ENCODE data around the gene ACVR1B.

The ACVR1B gene

GRCh38 chr12:51951199-51951842 is at the start of gene ACVR1B:
Gene ACVR1B (plus strand): TSS chr12:51951699. CDS start chr12:51951744, 45 bp downstream.
- Histone ChIP-seq H3K4me2 (ENCODE audit: insufficient read depth, low read length) (peak within 1 kb of the TSS; percentile 98), H3K9ac (ENCODE audit: low read depth, low read length) (peak within 1 kb of the TSS; percentile 96), H3K27me3 (ENCODE audit: insufficient read depth, low read length, poor library complexity) (peaks cover 23% of the 10 kb centered on the region), H2AFZ (ENCODE audit: low read depth, low read length) (peak within 1 kb of the TSS; percentile 90), H3K9me3 (ENCODE audit: insufficient read depth, low read length, severe bottlenecking) (no peaks in the 10 kb centered on the region), H3K4me1 (ENCODE audit: insufficient read depth, low read length) (peaks cover 38% of the 10 kb centered on the region), H3K4me3 (ENCODE audit: low read depth in 1 of 2, low read length in 2 of 2) (peak within 1 kb of the TSS; percentile 87 to 92), H3K27ac (ENCODE audit: low read length) (peak within 1 kb of the TSS; percentile 77), H4K20me1 (ENCODE audit: insufficient read depth, low read length) (0 out of 2 replicates have a peak, but pooled peaks cover 5% of the 10 kb centered on the region), H3K36me3 (ENCODE audit: insufficient read depth, low read length) (no peaks in the 10 kb centered on the region; the same call in 1 of the 2 replicates), H3K79me2 (ENCODE audit: insufficient read depth, low read length) (peaks cover 46% of the 10 kb centered on the region)
- DNase-seq (peak; percentile 89), ATAC-seq (ENCODE audit: insufficient read depth, low read depth) (peak; percentile 89)
- TF ChIP-seq, protein P1, sequence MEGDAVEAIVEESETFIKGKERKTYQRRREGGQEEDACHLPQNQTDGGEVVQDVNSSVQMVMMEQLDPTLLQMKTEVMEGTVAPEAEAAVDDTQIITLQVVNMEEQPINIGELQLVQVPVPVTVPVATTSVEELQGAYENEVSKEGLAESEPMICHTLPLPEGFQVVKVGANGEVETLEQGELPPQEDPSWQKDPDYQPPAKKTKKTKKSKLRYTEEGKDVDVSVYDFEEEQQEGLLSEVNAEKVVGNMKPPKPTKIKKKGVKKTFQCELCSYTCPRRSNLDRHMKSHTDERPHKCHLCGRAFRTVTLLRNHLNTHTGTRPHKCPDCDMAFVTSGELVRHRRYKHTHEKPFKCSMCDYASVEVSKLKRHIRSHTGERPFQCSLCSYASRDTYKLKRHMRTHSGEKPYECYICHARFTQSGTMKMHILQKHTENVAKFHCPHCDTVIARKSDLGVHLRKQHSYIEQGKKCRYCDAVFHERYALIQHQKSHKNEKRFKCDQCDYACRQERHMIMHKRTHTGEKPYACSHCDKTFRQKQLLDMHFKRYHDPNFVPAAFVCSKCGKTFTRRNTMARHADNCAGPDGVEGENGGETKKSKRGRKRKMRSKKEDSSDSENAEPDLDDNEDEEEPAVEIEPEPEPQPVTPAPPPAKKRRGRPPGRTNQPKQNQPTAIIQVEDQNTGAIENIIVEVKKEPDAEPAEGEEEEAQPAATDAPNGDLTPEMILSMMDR (IDR thresholded peaks at IDR 0.05; ENCODE audit: borderline replicate concordance, extremely low read depth, low read length, poor library complexity, severe bottlenecking): no peak
- no peak for TF ChIP-seq EZH2 (IDR thresholded peaks at IDR 0.05; ENCODE audit: borderline replicate concordance, low read depth, low read length, severe bottlenecking)

DNA sequence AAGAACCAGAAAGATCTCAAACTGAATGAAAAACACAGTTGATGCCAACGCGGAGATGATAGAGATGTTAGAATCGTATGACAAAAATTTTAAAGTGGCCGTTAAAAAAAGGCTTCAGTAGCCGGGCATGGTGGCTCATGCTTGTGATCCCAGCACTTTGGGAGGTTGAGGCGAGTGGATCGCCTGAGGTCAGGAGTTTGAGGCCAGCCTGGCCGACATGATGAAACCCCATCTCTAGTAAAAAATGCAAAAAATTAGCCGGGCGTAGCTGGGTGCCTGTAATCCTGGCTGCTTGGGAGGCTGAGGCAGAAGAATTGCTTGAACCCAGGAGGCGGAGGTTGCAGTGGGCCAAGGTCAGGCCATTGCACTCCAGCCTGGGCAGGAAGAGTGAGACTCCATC is 49.6 kb upstream of the ACVR1B start:
- Histone ChIP-seq H3K4me3 (ENCODE audit: low read depth in 1 of 2, low read length in 2 of 2) (no peak overlapping the region), H3K4me1 (ENCODE audit: insufficient read depth, low read length) (no peaks in the 10 kb centered on the region), H4K20me1 (ENCODE audit: insufficient read depth, low read length) (no peaks in the 10 kb centered on the region), H3K9ac (ENCODE audit: low read depth, low read length) (no peak overlapping the region), H3K27ac (ENCODE audit: low read length) (no peak overlapping the region), H3K9me3 (ENCODE audit: insufficient read depth, low read length, severe bottlenecking) (no peaks in the 10 kb centered on the region), H3K4me2 (ENCODE audit: insufficient read depth, low read length) (no peak overlapping the region), H3K36me3 (ENCODE audit: insufficient read depth, low read length) (no peaks in the 10 kb centered on the region), H3K27me3 (ENCODE audit: insufficient read depth, low read length, poor library complexity) (peaks cover 7% of the 10 kb centered on the region), H2AFZ (ENCODE audit: low read depth, low read length) (no peak overlapping the region), H3K79me2 (ENCODE audit: insufficient read depth, low read length) (no peaks in the 10 kb centered on the region)
- DNase-seq: no peak
- TF ChIP-seq EZH2 (IDR thresholded peaks at IDR 0.05; ENCODE audit: borderline replicate concordance, low read depth, low read length, severe bottlenecking): no peak
- TF ChIP-seq, protein P1 (IDR thresholded peaks at IDR 0.05; ENCODE audit: borderline replicate concordance, extremely low read depth, low read length, poor library complexity, severe bottlenecking): no peak
- ATAC-seq (ENCODE audit: insufficient read depth, low read depth): no peak

- H3K4me2 ChIP-seq (ENCODE audit: insufficient read depth, low read length): no peak overlapping the region
- no peak overlapping the region for H3K9ac ChIP-seq (ENCODE audit: low read depth, low read length)
- H3K36me3 ChIP-seq (ENCODE audit: insufficient read depth, low read length): no peaks in the 10 kb centered on the region
- no peak overlapping the region for H3K4me3 ChIP-seq (ENCODE audit: low read depth in 1 of 2, low read length in 2 of 2)
- DNase-seq (no peak), ATAC-seq (ENCODE audit: insufficient read depth, low read depth) (no peak)
- TF ChIP-seq, protein P1 (IDR thresholded peaks at IDR 0.05; ENCODE audit: borderline replicate concordance, extremely low read depth, low read length, poor library complexity, severe bottlenecking): no peak
- TF ChIP-seq EZH2 (IDR thresholded peaks at IDR 0.05; ENCODE audit: borderline replicate concordance, low read depth, low read length, severe bottlenecking): no peak
- H2AFZ ChIP-seq (ENCODE audit: low read depth, low read length): no peak overlapping the region
- no peaks in the 10 kb centered on the region for H3K79me2 ChIP-seq (ENCODE audit: insufficient read depth, low read length)
- no peaks in the 10 kb centered on the region for H3K9me3 ChIP-seq (ENCODE audit: insufficient read depth, low read length, severe bottlenecking)
- no peaks in the 10 kb centered on the region for H3K4me1 ChIP-seq (ENCODE audit: insufficient read depth, low read length)
- no peaks in the 10 kb centered on the region for H3K27me3 ChIP-seq (ENCODE audit: insufficient read depth, low read length, poor library complexity)
- H4K20me1 ChIP-seq (ENCODE audit: insufficient read depth, low read length): no peaks in the 10 kb centered on the region
- H3K27ac ChIP-seq (ENCODE audit: low read length): no peak overlapping the region
These were observed 46.5 kb upstream of the ACVR1B start for GRCh38 chr12:51904951-51905470.

Measured in DND-41 (cell line).